Sigmoid colon (tissue), 7 donors: Measurements from ENCODE around the gene SCAF1. TPM values are rescaled to one million over a fixed set of nuclear protein-coding genes. Genes with fewer than 3 reads are reported as not detected.
A peak's percentile ranks its signal among the peaks of the same experiment; 100 is the strongest.
"Not testable (repeated sequence)": the region's sequence is repeated elsewhere in the genome, so short reads cannot be mapped to it uniquely, and the experiment has no call there.

Experiments used
- DNase-seq: peaks from one replicate; pipeline ENCODE4 v3.0.0-alpha.2; 2019
- H3K27ac ChIP-seq, 4 donors: fragments of 200-600 bp; sonication (generic); one replicate each; pipeline ENCODE4 v1.5.1; 2016 to 2019; ENCODE audit warnings: mild to moderate bottlenecking in 1 of 4
- H3K27me3 ChIP-seq, 3 donors: fragments of 200-600 bp; sonication (generic); one replicate each; pipeline ENCODE4 v1.5.1; 2019; ENCODE audit warnings: mild to moderate bottlenecking in 1 of 3
- H3K36me3 ChIP-seq, 4 donors: fragments of 200-600 bp; sonication (generic); one replicate each; pipeline ENCODE4 v1.5.1; 2016 to 2019
- H3K4me1 ChIP-seq, 4 donors: fragments of 200-600 bp; sonication (generic); one replicate each; pipeline ENCODE4 v1.5.1; 2017 to 2019
- H3K4me3 ChIP-seq, 4 donors: fragments of 200-600 bp; sonication (generic); one replicate each; pipeline ENCODE4 v1.5.1; 2017 to 2019; ENCODE audit warnings: mild to moderate bottlenecking in 2 of 4, moderate library complexity in 1 of 4
- H3K9me3 ChIP-seq, 4 donors: fragments of 200-600 bp in 3 of 4; sonication (generic) in 3 of 4; one replicate each; pipeline versions ENCODE4 v1.5.1 to v1.6.1; 2013 to 2019
- EP300 ChIP-seq, 4 donors: sonication (generic); formaldehyde crosslinking; IDR thresholded peaks; one replicate each; pipeline ENCODE4 v1.6.1; 2017; ENCODE audit warnings: antibody characterized with exemption in 4 of 4
- POLR2A ChIP-seq, 2 donors: fragments of 450-650 bp; IDR thresholded peaks; one replicate each; pipeline ENCODE4 v1.6.1; 2016; ENCODE audit warnings: antibody characterized with exemption in 2 of 2, mild to moderate bottlenecking in 2 of 2, moderate library complexity in 2 of 2
- POLR2AphosphoS5 ChIP-seq, 4 donors: sonication (generic); formaldehyde crosslinking; IDR thresholded peaks; one replicate each; pipeline ENCODE4 v1.6.1; 2017; ENCODE audit warnings: antibody characterized with exemption in 4 of 4
- WGBS, 2 donors: extraction: QIAGEN DNeasy Blood & Tissue Kit; methylation state at CpG; one replicate each; pipeline ENCODE4 v1.1.7; 2013; 5-methylcytosine and 5-hydroxymethylcytosine counted together
- intact Hi-C: fragments of 100-400 bp; cut with DNase I; formaldehyde crosslinking; loops from one replicate; pipeline ENCODE4 v1.15.1; 2023
- polyA plus RNA-seq, 3 donors: library from polyadenylated mRNA; stranded (reverse); fragments of 200-250 nt; gene quantifications; one replicate each; pipeline ENCODE4 v1.2.3, GENCODE V29; 2013
- total RNA-seq, 4 donors: library from RNA; depleted of rRNA; stranded (reverse); fragments of >200 nt; gene quantifications; one replicate each; pipeline ENCODE4 v1.1.0, GENCODE V29; 2016
- TF ChIP-seq, protein P1 (sequence below), 4 experiments: fragments of 450-650 bp in 3 of 4; fragments of 200-600 bp in 1 of 4; IDR thresholded peaks; one replicate each; pipeline ENCODE4 v1.5.1; 2016 to 2019; ENCODE audit warnings: antibody characterized with exemption in 4 of 4, mild to moderate bottlenecking in 3 of 4, moderate library complexity in 2 of 4
- donor health status: healthy with polysubstance abuse.
- donor health status: Bipolar disorder and iron deficiency.
- donor health status: healthy.

SCAF1 gene
- total and polyA plus RNA-seq, 7 donors, result 9.0 to 30.8 (median 13.3) TPM

DNA sequence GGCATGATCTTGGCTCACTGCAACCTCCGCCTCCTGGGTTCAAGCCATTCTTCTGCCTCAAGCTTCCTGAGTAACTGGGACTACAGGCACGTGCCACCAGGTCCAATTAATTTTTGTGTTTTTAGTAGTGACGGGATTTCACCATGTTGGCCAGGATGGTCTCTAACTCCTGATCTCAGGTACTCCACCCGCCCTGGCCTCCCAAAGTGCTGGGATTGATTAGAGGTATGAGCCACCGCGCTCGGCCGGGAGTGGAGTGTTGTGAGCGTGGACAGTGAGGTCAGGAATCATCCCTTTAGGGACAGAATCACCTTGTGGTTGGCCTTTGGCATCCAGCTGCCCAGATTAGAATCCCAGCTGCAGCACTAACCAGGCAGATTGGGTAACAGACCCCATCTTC lies 12.3 kb upstream of the SCAF1 start:
- Histone ChIP-seq H3K4me1 (peaks cover 0 to 17% (median 14%) of the 10 kb centered on the region in 4 donors), H3K27me3 (no peaks in the 10 kb centered on the region), H3K36me3 (peaks cover 5 to 31% (median 16%) of the 10 kb centered on the region in 4 donors), H3K9me3 (no peaks in the 10 kb centered on the region), H3K27ac (peak overlapping the region in 1 of 4 donors; percentile 4), H3K4me3 (no peak overlapping the region)
- DNase-seq, result no peak
- intact Hi-C loops, result no loop called here
- TF ChIP-seq, protein P1, sequence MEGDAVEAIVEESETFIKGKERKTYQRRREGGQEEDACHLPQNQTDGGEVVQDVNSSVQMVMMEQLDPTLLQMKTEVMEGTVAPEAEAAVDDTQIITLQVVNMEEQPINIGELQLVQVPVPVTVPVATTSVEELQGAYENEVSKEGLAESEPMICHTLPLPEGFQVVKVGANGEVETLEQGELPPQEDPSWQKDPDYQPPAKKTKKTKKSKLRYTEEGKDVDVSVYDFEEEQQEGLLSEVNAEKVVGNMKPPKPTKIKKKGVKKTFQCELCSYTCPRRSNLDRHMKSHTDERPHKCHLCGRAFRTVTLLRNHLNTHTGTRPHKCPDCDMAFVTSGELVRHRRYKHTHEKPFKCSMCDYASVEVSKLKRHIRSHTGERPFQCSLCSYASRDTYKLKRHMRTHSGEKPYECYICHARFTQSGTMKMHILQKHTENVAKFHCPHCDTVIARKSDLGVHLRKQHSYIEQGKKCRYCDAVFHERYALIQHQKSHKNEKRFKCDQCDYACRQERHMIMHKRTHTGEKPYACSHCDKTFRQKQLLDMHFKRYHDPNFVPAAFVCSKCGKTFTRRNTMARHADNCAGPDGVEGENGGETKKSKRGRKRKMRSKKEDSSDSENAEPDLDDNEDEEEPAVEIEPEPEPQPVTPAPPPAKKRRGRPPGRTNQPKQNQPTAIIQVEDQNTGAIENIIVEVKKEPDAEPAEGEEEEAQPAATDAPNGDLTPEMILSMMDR (IDR thresholded peaks at IDR 0.05), result no peak
- TF ChIP-seq POLR2A (IDR thresholded peaks at IDR 0.05) (no peak), EP300 (IDR thresholded peaks at IDR 0.05) (no peak), POLR2AphosphoS5 (IDR thresholded peaks at IDR 0.05) (no peak)
- 92 to 95% methylated on average over 9 of the region's 9 CpGs for WGBS, 2 donors

DNA sequence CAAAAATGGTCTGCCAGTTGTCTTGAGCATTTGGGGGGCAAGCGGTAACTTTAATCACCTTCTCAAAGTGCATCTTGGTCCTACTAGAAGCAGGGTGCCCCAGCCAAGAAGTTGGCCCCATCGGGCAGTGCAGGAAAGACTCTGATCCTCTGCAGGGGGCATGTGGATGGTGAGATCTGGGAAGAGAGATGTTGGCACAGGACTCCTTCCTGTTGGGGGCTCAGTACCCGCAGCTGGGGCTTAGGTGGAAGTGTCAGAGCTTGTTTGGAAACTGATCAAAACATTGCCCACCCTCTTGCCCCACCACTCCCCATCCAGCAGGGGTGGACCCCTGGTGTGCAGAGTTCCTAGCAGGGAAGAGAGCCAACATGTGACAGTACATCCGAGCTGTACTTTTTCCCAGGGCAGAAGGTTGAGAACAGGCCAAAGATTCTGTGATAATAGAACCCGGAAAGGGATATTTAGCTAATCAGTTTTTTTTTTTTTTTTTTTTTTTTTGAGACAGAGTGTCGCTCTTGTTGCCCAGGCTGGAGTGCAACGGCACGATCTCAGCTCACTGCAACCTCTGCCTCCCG lies 10.9 kb upstream of the SCAF1 start:
- H3K27ac ChIP-seq, result peak overlapping the region in 3 of 4 donors; percentile 23 to 61 (median 54)
- no peak for TF ChIP-seq POLR2A (IDR thresholded peaks at IDR 0.05)
- TF ChIP-seq POLR2AphosphoS5 (IDR thresholded peaks at IDR 0.05), result peak in 1 of 4 donors; percentile 13

DNA sequence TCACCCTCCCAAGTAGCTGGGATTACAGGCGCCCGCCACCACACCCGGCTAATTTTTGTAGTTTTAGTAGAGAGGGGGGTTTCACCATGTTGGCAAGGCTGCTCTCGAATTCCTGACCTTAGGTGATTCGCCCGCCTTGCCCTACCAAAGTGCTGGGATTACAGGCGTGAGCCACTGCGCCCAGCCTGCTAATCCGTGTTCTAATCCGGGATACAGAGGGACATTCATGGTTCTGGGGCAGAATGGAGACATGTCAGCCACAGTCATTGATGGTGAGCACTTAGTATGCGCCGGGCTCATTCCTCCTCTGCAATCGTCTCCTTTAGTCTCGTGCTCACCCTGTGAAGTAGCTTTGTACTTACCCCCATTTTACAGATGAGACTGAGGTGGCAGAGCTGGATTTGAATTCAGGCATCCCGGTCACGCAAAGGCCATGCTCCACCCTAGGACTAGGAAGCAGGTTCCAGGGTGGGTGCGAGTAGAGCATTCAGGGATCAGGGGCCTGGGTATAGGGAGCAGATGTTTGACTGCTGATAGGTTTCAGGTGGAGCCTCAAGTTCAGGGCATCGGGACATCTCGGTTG lies 10.3 kb upstream of the SCAF1 start:
- Histone ChIP-seq H3K36me3 (peaks cover 0 to 32% (median 14%) of the 10 kb centered on the region in 4 donors), H3K27ac (peak overlapping the region in 1 of 4 donors; percentile 54), H3K4me1 (peaks cover 0 to 27% (median 21%) of the 10 kb centered on the region in 4 donors), H3K4me3 (no peak overlapping the region), H3K9me3 (no peaks in the 10 kb centered on the region), H3K27me3 (no peaks in the 10 kb centered on the region)
- intact Hi-C loops, result no loop called here
- 83 to 91% methylated on average over 19 of the region's 19 CpGs for WGBS, 2 donors
- DNase-seq, result no peak
- TF ChIP-seq POLR2A (IDR thresholded peaks at IDR 0.05) (no peak), POLR2AphosphoS5 (IDR thresholded peaks at IDR 0.05) (peak in 2 of 4 donors; percentile 14 to 36)

More for the DNA sequence above, 10.9 kb upstream of the SCAF1 start:
- no peaks in the 10 kb centered on the region for H3K27me3 ChIP-seq
- H3K4me3 ChIP-seq, result no peak overlapping the region
- peaks cover 0 to 21% (median 17%) of the 10 kb centered on the region in 4 donors for H3K4me1 ChIP-seq
- no peak for DNase-seq
- no peaks in the 10 kb centered on the region for H3K9me3 ChIP-seq
- intact Hi-C loops, result no loop called here
- peaks cover 0 to 32% (median 14%) of the 10 kb centered on the region in 4 donors for H3K36me3 ChIP-seq
- WGBS, 2 donors, result 26 to 63% methylated on average over 9 of the region's 9 CpGs

DNA sequence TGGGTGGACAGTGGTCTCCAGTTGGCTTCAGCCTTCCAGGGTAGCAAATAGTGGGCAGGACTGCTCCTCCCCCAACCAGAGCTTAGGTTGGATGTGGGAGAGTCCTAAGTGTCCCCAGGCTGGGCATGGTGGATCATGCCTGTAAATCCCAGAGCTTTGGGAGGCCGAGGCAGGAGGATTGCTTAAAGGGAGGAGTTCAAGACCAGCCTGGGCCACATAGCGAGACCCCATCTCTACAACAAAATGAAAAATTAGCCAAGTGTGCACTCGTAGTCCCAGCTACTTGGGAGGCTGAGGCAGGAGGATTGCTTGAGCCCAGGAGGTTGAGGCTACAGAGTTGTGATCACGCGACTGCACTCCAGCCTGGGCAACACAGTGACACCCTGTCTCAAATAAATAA lies 9.4 kb upstream of the SCAF1 start:
- Histone ChIP-seq H3K4me3 (no peak overlapping the region), H3K36me3 (peaks cover 0 to 27% (median 11%) of the 10 kb centered on the region in 4 donors), H3K4me1 (peaks cover 0 to 34% (median 28%) of the 10 kb centered on the region in 4 donors), H3K27me3 (no peaks in the 10 kb centered on the region), H3K9me3 (no peaks in the 10 kb centered on the region), H3K27ac (no peak overlapping the region)
- peak in 1 of 4 donors; percentile 2 for TF ChIP-seq POLR2AphosphoS5 (IDR thresholded peaks at IDR 0.05)
- no peak for TF ChIP-seq POLR2A (IDR thresholded peaks at IDR 0.05)
- 90 to 93% methylated on average over 5 of the region's 5 CpGs for WGBS, 2 donors
- intact Hi-C loops, result no loop called here
- no peak for DNase-seq

DNA sequence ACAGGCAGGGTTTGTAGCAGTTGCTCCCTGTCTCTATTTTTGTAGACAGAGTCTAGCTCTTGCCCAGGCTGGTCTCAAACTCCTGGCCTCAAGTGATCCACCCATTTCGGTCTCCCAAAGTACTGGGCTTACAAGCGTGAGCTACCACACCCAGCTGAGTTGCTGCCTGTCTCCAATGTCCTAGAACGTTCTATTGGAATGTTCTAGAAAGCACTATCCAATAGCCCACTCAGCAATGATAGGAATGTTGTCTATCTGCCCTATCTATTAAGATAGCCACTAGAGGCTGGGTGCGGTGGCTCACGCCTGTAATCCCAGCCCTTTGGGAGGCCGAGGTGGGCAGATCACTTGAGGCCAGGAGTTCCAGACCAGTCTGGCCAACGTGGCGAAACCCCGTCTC lies 8.7 kb upstream of the SCAF1 start:
- H3K27me3 ChIP-seq, intact Hi-C loops, H3K9me3 ChIP-seq, H3K4me3 ChIP-seq, DNase-seq, H3K27ac ChIP-seq: not testable (repeated sequence)
- 64 to 82% methylated on average over 9 of the region's 9 CpGs for WGBS, 2 donors
- Histone ChIP-seq H3K36me3 (peaks cover 0 to 27% (median 11%) of the 10 kb centered on the region in 4 donors), H3K4me1 (peaks cover 0 to 41% (median 35%) of the 10 kb centered on the region in 4 donors)
- peak in 1 of 4 donors; percentile 18 for TF ChIP-seq POLR2AphosphoS5 (IDR thresholded peaks at IDR 0.05)

DNA sequence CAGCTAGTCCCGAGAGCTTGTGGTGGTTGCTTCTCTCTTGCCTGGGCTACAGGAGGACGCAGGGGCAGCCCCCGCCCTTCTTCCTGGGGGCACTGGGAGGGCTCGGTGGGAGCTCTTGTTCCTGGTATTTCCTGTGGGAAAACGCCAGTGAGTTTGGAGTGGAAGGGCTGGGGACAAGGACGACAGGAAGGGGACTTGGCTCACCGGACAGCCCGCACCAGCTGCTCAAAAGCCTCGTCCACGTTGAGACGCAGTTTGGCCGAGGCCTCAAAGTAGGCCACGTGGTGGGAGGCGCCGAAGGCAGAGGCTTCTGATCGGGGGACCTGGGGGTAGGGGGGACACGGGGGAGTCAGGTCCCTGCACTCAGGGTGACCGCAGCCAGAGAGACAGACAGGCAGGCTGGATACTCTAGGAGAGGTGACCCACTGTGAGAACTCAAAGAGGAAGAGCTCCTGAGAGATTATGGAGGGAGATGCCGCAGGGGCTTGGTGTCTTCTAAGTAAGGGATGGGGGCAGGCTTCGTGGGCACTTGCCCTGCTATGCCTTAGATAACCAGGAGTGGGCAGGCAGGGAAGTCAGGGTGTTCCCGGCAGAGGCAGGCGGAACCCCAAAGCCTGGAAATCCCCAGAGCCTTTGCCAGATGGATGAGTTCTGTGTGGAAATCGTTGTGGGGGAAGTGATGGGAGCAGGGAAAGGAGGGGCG lies 6.3 kb upstream of the SCAF1 start:
- DNase-seq, result no peak
- Histone ChIP-seq H3K4me3 (no peak overlapping the region), H3K9me3 (no peaks in the 10 kb centered on the region), H3K27me3 (no peaks in the 10 kb centered on the region), H3K27ac (peak overlapping the region; percentile 19 to 100 (median 27)), H3K4me1 (peaks cover 0 to 50% (median 41%) of the 10 kb centered on the region in 4 donors), H3K36me3 (peaks cover 0 to 22% (median 11%) of the 10 kb centered on the region in 4 donors)
- TF ChIP-seq POLR2A (IDR thresholded peaks at IDR 0.05) (no peak), POLR2AphosphoS5 (IDR thresholded peaks at IDR 0.05) (no peak), EP300 (IDR thresholded peaks at IDR 0.05) (no peak)
- TF ChIP-seq, protein P1 (IDR thresholded peaks at IDR 0.05), result no peak
- intact Hi-C loops, result no loop called here
- WGBS, 2 donors, result 61 to 69% methylated on average over 24 of the region's 24 CpGs
